CD14-positive monocyte (primary cell): Measurements from ENCODE around the gene TCF4. TPM values are rescaled to one million over a fixed set of nuclear protein-coding genes. Genes with fewer than 3 reads are reported as not detected.

Experiments used
- DNase-seq, 3 donors: peaks; one replicate each; pipeline ENCODE4 v3.0.0-alpha.2; 2011 to 2022
- H2AFZ ChIP-seq: 2 replicates; pipeline ENCODE4 v1.6.0; 2012; ENCODE audit warnings: mild to moderate bottlenecking, low read depth, low read length, inconsistent platforms; ENCODE audit not compliant: insufficient read depth, poor library complexity, severe bottlenecking
- H3K27ac ChIP-seq, 2 donors: 1 replicate in 1 of 2; 2 replicates in 1 of 2; pipeline ENCODE4 v1.5.1; 2012 to 2013; ENCODE audit warnings: low read length in 2 of 2, control low read depth in 1 of 2, inconsistent platforms in 1 of 2, low read depth in 1 of 2, mild to moderate bottlenecking in 1 of 2
- H3K27me3 ChIP-seq, 2 donors: one replicate each; pipeline versions ENCODE4 v1.6.0 to v1.6.1; 2011 to 2013; ENCODE audit warnings: low read length in 2 of 2; ENCODE audit not compliant: control insufficient read depth in 2 of 2, insufficient read depth in 2 of 2
- H3K36me3 ChIP-seq, 2 donors: replicated peaks in 1 of 2; 1 replicate in 1 of 2; 2 replicates in 1 of 2; pipeline versions ENCODE4 v1.5.1 to v1.6.1; 2012 to 2013; ENCODE audit warnings: low read length in 2 of 2, control low read depth in 1 of 2, inconsistent platforms in 1 of 2, mild to moderate bottlenecking in 1 of 2; ENCODE audit not compliant: insufficient read depth in 2 of 2, control insufficient read depth in 1 of 2
- H3K4me1 ChIP-seq, 2 donors: 1 replicate in 1 of 2; 2 replicates in 1 of 2; pipeline versions ENCODE4 v1.5.1 to v1.6.1; 2012 to 2013; ENCODE audit warnings: low read length in 2 of 2, control low read depth in 1 of 2, inconsistent platforms in 1 of 2, mild to moderate bottlenecking in 1 of 2, moderate library complexity in 1 of 2; ENCODE audit not compliant: insufficient read depth in 2 of 2, control insufficient read depth in 1 of 2
- H3K4me2 ChIP-seq: replicated peaks from 2 replicates; pipeline ENCODE3; 2012; ENCODE audit warnings: low read length, moderate library complexity, mild to moderate bottlenecking; ENCODE audit not compliant: poor library complexity, severe bottlenecking; ENCODE audit errors: extremely low read depth
- H3K4me3 ChIP-seq, 3 experiments: fragments of 200-600 bp in 1 of 3; sonication (generic) in 1 of 3; replicated peaks in 1 of 3; 1 replicate in 2 of 3; 2 replicates in 1 of 3; pipeline ENCODE4 v1.5.1; 2011 to 2013; ENCODE audit warnings: low read length in 3 of 3, mild to moderate bottlenecking in 3 of 3, control low read depth in 2 of 3, low read depth in 2 of 3, inconsistent platforms in 1 of 3, moderate library complexity in 1 of 3
- H3K79me2 ChIP-seq: 2 replicates; pipeline ENCODE4 v1.6.0; 2012; ENCODE audit warnings: mild to moderate bottlenecking, control low read depth, inconsistent platforms, low read length, moderate library complexity; ENCODE audit not compliant: insufficient read depth
- H3K9ac ChIP-seq: 2 replicates; pipeline ENCODE4 v1.6.0; 2017; ENCODE audit warnings: low read length, mild to moderate bottlenecking; ENCODE audit not compliant: insufficient read depth, poor library complexity, severe bottlenecking
- H3K9me3 ChIP-seq, 2 donors: replicated peaks in 1 of 2; 1 replicate in 1 of 2; 2 replicates in 1 of 2; pipeline versions ENCODE4 v1.5.1 to v1.6.1; 2012 to 2013; ENCODE audit warnings: low read length in 2 of 2, control low read depth in 1 of 2; ENCODE audit not compliant: control insufficient read depth in 1 of 2, insufficient read depth in 1 of 2
- H4K20me1 ChIP-seq: 2 replicates; pipeline ENCODE4 v1.6.0; 2012; ENCODE audit warnings: mild to moderate bottlenecking, low read length, control low read depth, moderate library complexity; ENCODE audit not compliant: insufficient read depth
- H3K27ac Mint-ChIP-seq, 7 donors: one replicate each; pipeline ENCODE4 v1.8.0; 2020; ENCODE audit warnings: mild to moderate bottlenecking in 7 of 7, mixed read lengths in 7 of 7, moderate library complexity in 6 of 7, inconsistent platforms in 2 of 7
- H3K27me3 Mint-ChIP-seq, 3 donors: one replicate each; pipeline ENCODE4 v1.8.0; 2021 to 2022; ENCODE audit warnings: low read depth in 3 of 3, mild to moderate bottlenecking in 3 of 3, mixed read lengths in 3 of 3, moderate library complexity in 3 of 3, inconsistent platforms in 1 of 3
- H3K36me3 Mint-ChIP-seq, 2 donors: one replicate each; pipeline ENCODE4 v1.8.0; 2020; ENCODE audit warnings: mixed read lengths in 2 of 2, inconsistent platforms in 1 of 2, mild to moderate bottlenecking in 1 of 2
- H3K4me1 Mint-ChIP-seq: one replicate; pipeline ENCODE4 v1.8.0; 2020; ENCODE audit warnings: mild to moderate bottlenecking, mixed read lengths
- H3K4me3 Mint-ChIP-seq, 2 donors: one replicate each; pipeline ENCODE4 v1.8.0; 2020; ENCODE audit warnings: mild to moderate bottlenecking in 2 of 2, mixed read lengths in 2 of 2, moderate library complexity in 1 of 2
- H3K9me3 Mint-ChIP-seq, 7 donors: one replicate each; pipeline ENCODE4 v1.8.0; 2020 to 2022; ENCODE audit warnings: mixed read lengths in 7 of 7, mild to moderate bottlenecking in 6 of 7, moderate library complexity in 6 of 7, inconsistent platforms in 2 of 7
- CTCF ChIP-seq: fragments of 200-600 bp; IDR thresholded peaks from one replicate; pipeline ENCODE4 v1.8.0; 2022; ENCODE audit warnings: antibody characterized with exemption, mild to moderate bottlenecking
- WGBS: methylation state at CpG from one replicate; pipeline ENCODE4 v1.1.5; 2013; ENCODE audit warnings: missing lambda C conversion rate; ENCODE audit not compliant: insufficient coverage; 5-methylcytosine and 5-hydroxymethylcytosine counted together
- intact Hi-C, 2 donors: fragments of 100-400 bp; cut with micrococcal nuclease; formaldehyde crosslinking; loops; one replicate each; pipeline versions ENCODE4 v1.15.0 to v1.15.1; 2023
- polyA plus RNA-seq, 3 donors: library from polyadenylated mRNA; depleted of rRNA in 1 of 3; unstranded in 2 of 3; stranded (reverse) in 1 of 3; fragments of 300-500 nt in 2 of 3; fragments of >200 nt in 1 of 3; fragmentation: Illumina TruSeq in 2 of 3; gene quantifications; 1 replicate in 2 of 3; 2 replicates in 1 of 3; pipeline ENCODE4 v1.2.3, GENCODE V29; 2012 to 2021

TCF4 gene
- polyA plus RNA-seq, 3 donors = 5.9 to 12.9 (median 10.7) TPM

- Mint-ChIP-seq H3K4me1 (no peaks in the 10 kb centered on the region), H3K27ac (no peak overlapping the region), H3K27me3 (no peaks in the 10 kb centered on the region), H3K4me3 (no peak overlapping the region), H3K9me3 (peaks cover 0 to 17% (median 5%) of the 10 kb centered on the region in 7 donors), H3K36me3 (no peaks in the 10 kb centered on the region)
- no peak for DNase-seq
- Histone ChIP-seq H3K4me1 (no peaks in the 10 kb centered on the region), H3K27me3 (no peaks in the 10 kb centered on the region), H3K79me2 (no peaks in the 10 kb centered on the region), H3K36me3 (no peaks in the 10 kb centered on the region), H3K4me2 (no peak overlapping the region), H4K20me1 (no peaks in the 10 kb centered on the region), H3K27ac (no peak overlapping the region), H2AFZ (no peak overlapping the region), H3K9me3 (peaks cover 0 to 12% of the 10 kb centered on the region in 2 donors), H3K9ac (no peak overlapping the region), H3K4me3 (no peak overlapping the region)
- no peak for TF ChIP-seq CTCF
- WGBS = 92% methylated on average over 2 of the region's 4 CpGs
- intact Hi-C loops = no loop called here
These were observed 203.9 kb downstream of the TCF4 start for GRCh38 chr18:55384115-55384514.

GRCh38 chr18:55382277-55382805 is 205.7 kb downstream of the TCF4 start:
- intact Hi-C loops = no loop called here
- no peak overlapping the region for H3K4me3 ChIP-seq
- no peak for TF ChIP-seq CTCF
- H3K27me3 ChIP-seq = no peaks in the 10 kb centered on the region
- no peaks in the 10 kb centered on the region for H4K20me1 ChIP-seq
- H3K27ac ChIP-seq = no peak overlapping the region
- WGBS = 60% methylated on average over 1 of the region's 2 CpGs
- H3K79me2 ChIP-seq = no peaks in the 10 kb centered on the region
- H3K9ac ChIP-seq = no peak overlapping the region
- H3K36me3 Mint-ChIP-seq = no peaks in the 10 kb centered on the region
- no peak overlapping the region for H2AFZ ChIP-seq
- DNase-seq = no peak
- no peaks in the 10 kb centered on the region for H3K4me1 ChIP-seq
- H3K27ac Mint-ChIP-seq = no peak overlapping the region
- no peak overlapping the region for H3K4me3 Mint-ChIP-seq
- no peak overlapping the region for H3K4me2 ChIP-seq
- H3K36me3 ChIP-seq = no peaks in the 10 kb centered on the region
- peaks cover 0 to 12% of the 10 kb centered on the region in 2 donors for H3K9me3 ChIP-seq
- H3K4me1 Mint-ChIP-seq = no peaks in the 10 kb centered on the region
- no peaks in the 10 kb centered on the region for H3K27me3 Mint-ChIP-seq
- H3K9me3 Mint-ChIP-seq = peaks cover 0 to 17% (median 5%) of the 10 kb centered on the region in 7 donors
